Kidney epithelial cell (primary cell): ENCODE results near the gene DRAXIN. TPM values are rescaled to one million over a fixed set of nuclear protein-coding genes. Genes with fewer than 3 reads are reported as not detected.

Experiments
- DNase-seq: peaks from one replicate; pipeline ENCODE4 v3.0.0-alpha.2; 2010; ENCODE audit warnings: low read depth
- H3K27me3 ChIP-seq: 2 replicates; pipeline ENCODE4 v1.6.0; 2011; ENCODE audit warnings: low read length; ENCODE audit not compliant: control insufficient read depth, insufficient read depth
- H3K36me3 ChIP-seq: 2 replicates; pipeline ENCODE4 v1.5.1; 2011; ENCODE audit warnings: low read length; ENCODE audit not compliant: control insufficient read depth, insufficient read depth
- H3K4me3 ChIP-seq: 2 replicates; pipeline ENCODE4 v1.5.1; 2011; ENCODE audit warnings: low read depth, mild to moderate bottlenecking, control low read depth, low read length
- total RNA-seq: library from RNA; depleted of rRNA; stranded (reverse); fragments of >200 nt; gene quantifications from 2 replicates; pipeline ENCODE4 v1.2.3, GENCODE V29; 2015
- TF ChIP-seq, protein P1 (sequence below): IDR thresholded peaks from 2 replicates; pipeline ENCODE4 v1.5.1; 2011; ENCODE audit warnings: mild to moderate bottlenecking, moderate library complexity, low read length, control low read depth, inconsistent platforms; ENCODE audit not compliant: insufficient read depth, poor library complexity, severe bottlenecking

The DRAXIN gene
- total RNA-seq, 1 donor from 2014 or later, result 2.8 TPM

DNA sequence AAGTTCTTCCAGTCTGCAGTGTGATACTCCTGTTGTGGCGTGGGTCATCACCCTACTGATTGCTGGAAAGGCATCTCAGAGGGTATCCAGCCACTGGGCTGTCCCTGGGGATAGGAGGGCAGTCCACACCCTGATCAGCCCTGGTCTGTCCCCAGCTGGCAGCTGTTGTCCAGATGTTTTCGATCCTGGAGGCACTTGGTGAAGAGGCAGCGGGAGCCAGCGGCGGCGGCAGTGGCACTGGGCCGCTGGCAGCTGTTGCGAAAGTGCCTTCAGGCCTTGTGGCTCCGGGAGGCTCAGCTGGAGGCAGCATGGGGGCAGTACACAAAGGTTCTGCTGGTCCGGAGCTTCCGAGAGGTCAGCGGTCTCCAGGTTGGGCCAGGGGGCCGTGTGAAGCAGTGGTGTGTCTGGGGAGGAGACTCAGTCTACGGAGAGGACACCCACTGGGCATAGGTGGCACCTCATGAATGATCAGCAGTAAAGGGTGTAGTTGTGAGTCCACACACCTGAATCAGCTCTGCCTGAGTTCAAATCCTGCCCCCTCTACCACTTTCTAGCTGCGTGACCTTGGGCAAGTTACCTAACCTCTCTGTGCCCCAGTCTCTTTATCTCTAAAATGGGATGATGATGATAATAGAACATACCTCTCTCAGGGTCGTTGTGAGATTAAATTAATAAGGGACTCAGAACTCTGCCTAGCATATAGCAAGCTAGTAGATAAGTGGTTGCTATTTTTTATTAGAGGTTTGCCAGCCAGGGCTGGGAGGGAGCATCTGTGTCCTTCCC is 76.6 kb downstream of the DRAXIN start:
- Histone ChIP-seq H3K27me3 (peaks cover 15% of the 10 kb centered on the region), H3K36me3 (no peaks in the 10 kb centered on the region), H3K4me3 (no peak overlapping the region)
- TF ChIP-seq, protein P1, sequence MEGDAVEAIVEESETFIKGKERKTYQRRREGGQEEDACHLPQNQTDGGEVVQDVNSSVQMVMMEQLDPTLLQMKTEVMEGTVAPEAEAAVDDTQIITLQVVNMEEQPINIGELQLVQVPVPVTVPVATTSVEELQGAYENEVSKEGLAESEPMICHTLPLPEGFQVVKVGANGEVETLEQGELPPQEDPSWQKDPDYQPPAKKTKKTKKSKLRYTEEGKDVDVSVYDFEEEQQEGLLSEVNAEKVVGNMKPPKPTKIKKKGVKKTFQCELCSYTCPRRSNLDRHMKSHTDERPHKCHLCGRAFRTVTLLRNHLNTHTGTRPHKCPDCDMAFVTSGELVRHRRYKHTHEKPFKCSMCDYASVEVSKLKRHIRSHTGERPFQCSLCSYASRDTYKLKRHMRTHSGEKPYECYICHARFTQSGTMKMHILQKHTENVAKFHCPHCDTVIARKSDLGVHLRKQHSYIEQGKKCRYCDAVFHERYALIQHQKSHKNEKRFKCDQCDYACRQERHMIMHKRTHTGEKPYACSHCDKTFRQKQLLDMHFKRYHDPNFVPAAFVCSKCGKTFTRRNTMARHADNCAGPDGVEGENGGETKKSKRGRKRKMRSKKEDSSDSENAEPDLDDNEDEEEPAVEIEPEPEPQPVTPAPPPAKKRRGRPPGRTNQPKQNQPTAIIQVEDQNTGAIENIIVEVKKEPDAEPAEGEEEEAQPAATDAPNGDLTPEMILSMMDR, result no peak
- no peak for DNase-seq

DNA sequence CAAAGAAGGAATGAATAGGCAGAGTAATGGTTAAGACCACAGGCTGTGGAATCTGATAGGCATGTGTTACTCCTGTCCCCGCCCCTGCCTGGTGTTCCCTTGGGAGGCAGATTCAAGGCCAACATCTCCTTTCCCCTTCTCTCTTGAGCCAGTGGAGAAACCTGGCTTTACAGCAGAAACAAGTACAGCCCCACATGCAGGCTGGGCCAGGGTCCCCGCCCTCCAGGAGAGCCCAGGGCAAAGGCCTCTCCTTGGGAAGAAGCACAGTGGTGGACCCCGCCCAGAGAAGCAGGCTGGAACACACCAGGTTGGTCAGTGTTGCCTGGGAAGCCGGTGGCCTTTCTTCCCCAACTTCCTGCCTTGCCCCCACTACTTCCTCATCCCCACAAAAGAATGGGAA is 77.3 kb downstream of the DRAXIN start:
- Histone ChIP-seq H3K4me3 (no peak overlapping the region), H3K27me3 (peaks cover 15% of the 10 kb centered on the region), H3K36me3 (no peaks in the 10 kb centered on the region)
- TF ChIP-seq, protein P1, result no peak
- DNase-seq, result no peak

DNA sequence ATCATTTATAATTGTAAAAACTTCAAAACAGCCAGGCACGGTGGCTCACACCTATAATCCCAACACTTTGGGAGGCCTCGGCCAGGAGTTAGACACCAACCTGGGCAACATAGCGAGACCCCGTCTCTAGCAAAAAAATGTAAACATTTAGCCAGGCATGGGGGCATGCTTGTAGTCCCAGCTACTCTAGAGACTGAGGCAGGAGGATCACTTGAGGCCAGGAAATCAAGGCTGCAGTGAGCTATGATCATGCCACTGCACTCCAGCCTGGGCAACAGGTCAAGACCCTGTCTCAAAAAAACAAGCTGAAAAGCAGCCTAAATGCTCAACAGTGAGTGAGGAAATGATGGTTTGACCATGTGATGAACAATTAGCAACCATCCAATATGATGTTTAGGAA is 77.8 kb downstream of the DRAXIN start:
- H3K27me3 ChIP-seq, result peaks cover 15% of the 10 kb centered on the region
- H3K36me3 ChIP-seq, result no peaks in the 10 kb centered on the region
- H3K4me3 ChIP-seq, result no peak overlapping the region
- TF ChIP-seq, protein P1, result no peak
- no peak for DNase-seq

DNA sequence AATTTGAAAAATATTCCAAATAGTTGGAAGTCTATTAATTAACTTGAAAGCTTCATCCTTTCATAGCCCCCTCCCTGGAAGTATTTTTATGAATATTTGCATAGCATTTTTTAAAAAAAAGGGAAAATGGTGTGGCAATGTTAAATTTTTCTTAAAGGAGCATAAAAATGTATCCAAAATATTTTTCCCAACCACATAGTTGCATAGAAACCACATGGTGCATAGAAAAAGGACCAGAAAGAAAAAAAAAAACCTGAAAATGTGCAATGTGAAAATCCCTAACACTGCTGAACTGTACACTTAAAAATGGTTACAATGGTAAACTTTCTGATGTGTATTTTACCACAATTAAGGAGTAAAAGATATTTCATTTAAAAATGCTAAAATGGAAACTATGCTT is 78.5 kb downstream of the DRAXIN start:
- H3K36me3 ChIP-seq, result no peaks in the 10 kb centered on the region
- DNase-seq, result no peak
- no peak overlapping the region for H3K4me3 ChIP-seq
- TF ChIP-seq, protein P1, result no peak
- H3K27me3 ChIP-seq, result peaks cover 15% of the 10 kb centered on the region

DNA sequence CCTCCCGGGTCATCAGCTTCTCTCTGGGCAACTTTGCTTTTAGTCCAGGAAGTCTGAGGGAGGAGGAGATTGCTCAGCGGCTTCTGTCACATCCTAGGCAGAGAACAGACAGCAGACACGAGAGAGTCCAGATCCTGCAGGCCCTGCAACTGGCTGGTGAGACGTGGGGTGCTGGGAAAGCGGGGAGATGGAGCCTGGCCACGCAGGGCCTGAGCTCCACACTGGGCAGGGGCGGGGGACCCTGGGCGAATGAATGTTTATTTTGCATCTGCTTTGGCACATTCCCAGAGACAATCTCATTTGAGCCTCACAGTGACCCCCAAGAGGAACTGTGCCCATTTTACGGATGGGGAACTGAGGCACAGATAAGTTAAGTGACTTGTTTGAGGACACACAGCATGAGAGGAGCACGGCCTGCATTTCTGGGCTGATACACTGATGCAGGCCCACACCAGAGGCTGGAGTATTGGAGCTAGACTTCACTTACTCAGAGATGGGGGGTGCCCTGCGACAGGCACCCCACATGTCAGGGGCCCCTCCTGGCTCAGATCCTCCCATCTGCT is 80.1 kb downstream of the DRAXIN start:
- H3K4me3 ChIP-seq, result no peak overlapping the region
- no peak for DNase-seq
- TF ChIP-seq, protein P1, result no peak
- no peaks in the 10 kb centered on the region for H3K36me3 ChIP-seq
- H3K27me3 ChIP-seq, result peaks cover 8% of the 10 kb centered on the region
